Stimulated activated CD4-positive, alpha-beta T cell treated with anti-CD3 and anti-CD28 coated beads, Interleukin-12 subunit alpha, Interleukin-12 subunit beta, amount 100 ng/mL, for 24 hours (primary cell): ENCODE measurements around the gene DNAJB1.

ENCODE experiments used
- DNase-seq, 2 experiments: peaks; one replicate each; pipeline ENCODE4 v3.0.0-alpha.2; 2020; ENCODE audit warnings: low read depth in 2 of 2

Gene DNAJB1

GRCh38 chr19:14473073-14473977 is 44.9 kb downstream of the DNAJB1 start:
- no peak for DNase-seq

GRCh38 chr19:14472202-14472938 is 45.8 kb downstream of the DNAJB1 start:
- DNase-seq: peak; percentile 68 to 86

- no peak for DNase-seq
Measured at GRCh38 chr19:14471436-14472187, 46.6 kb downstream of the DNAJB1 start.

GRCh38 chr19:14470031-14470876 is 47.9 kb downstream of the DNAJB1 start:
- DNase-seq: no peak

GRCh38 chr19:14467816-14468215 is 50.4 kb downstream of the DNAJB1 start:
- no peak for DNase-seq

GRCh38 chr19:14467391-14467790 is 50.8 kb downstream of the DNAJB1 start:
- DNase-seq: no peak
